Gastroesophageal sphincter (tissue), 4 donors: ENCODE measurements around the gene ZNF555. TPM values are rescaled to one million over a fixed set of nuclear protein-coding genes. Genes with fewer than 3 reads are reported as not detected.

Experiments used
- ATAC-seq: fragments of 150-250 bp; one replicate; pipeline ENCODE4 v1.9.1; 2016; ENCODE audit warnings: mild to moderate bottlenecking, moderate library complexity
- H3K27ac ChIP-seq, 4 donors: fragments of 200-600 bp; sonication (generic) in 3 of 4; 1 replicate in 3 of 4; 2 replicates in 1 of 4; pipeline ENCODE4 v1.5.1; 2016 to 2019
- H3K27me3 ChIP-seq: fragments of 200-600 bp; sonication (generic); one replicate; pipeline ENCODE4 v1.5.1; 2019
- H3K36me3 ChIP-seq, 2 donors: fragments of 200-600 bp; sonication (generic); one replicate each; pipeline ENCODE4 v1.5.1; 2019; ENCODE audit warnings: control low read depth in 1 of 2
- H3K4me1 ChIP-seq, 3 donors: fragments of 200-600 bp; sonication (generic); 1 replicate in 2 of 3; 2 replicates in 1 of 3; pipeline ENCODE4 v1.5.1; 2016 to 2019; ENCODE audit warnings: control low read depth in 2 of 3
- H3K4me3 ChIP-seq, 2 donors: fragments of 200-600 bp; sonication (generic); one replicate each; pipeline ENCODE4 v1.5.1; 2019; ENCODE audit warnings: mild to moderate bottlenecking in 1 of 2, moderate library complexity in 1 of 2
- H3K9me3 ChIP-seq, 3 donors: fragments of 200-600 bp; sonication (generic); one replicate each; pipeline ENCODE4 v1.5.1; 2017 to 2019; ENCODE audit warnings: control low read depth in 2 of 3
- CTCF ChIP-seq, 4 experiments: fragments of 200-600 bp in 2 of 4; fragments of 450-650 bp in 2 of 4; sonication (generic) in 1 of 4; IDR thresholded peaks; one replicate each; pipeline ENCODE4 v1.5.1; 2017 to 2019; ENCODE audit warnings: antibody characterized with exemption in 4 of 4, mild to moderate bottlenecking in 2 of 4, moderate library complexity in 2 of 4
- EP300 ChIP-seq: sonication (generic); formaldehyde crosslinking; IDR thresholded peaks from one replicate; pipeline ENCODE4 v1.6.1; 2017; ENCODE audit warnings: antibody characterized with exemption, mild to moderate bottlenecking
- POLR2A ChIP-seq, 2 donors: fragments of 450-650 bp; IDR thresholded peaks; one replicate each; pipeline ENCODE4 v1.6.1; 2017; ENCODE audit warnings: antibody characterized with exemption in 2 of 2, mild to moderate bottlenecking in 2 of 2, moderate library complexity in 1 of 2
- POLR2AphosphoS5 ChIP-seq: sonication (generic); formaldehyde crosslinking; IDR thresholded peaks from one replicate; pipeline ENCODE4 v1.6.1; 2017; ENCODE audit warnings: antibody characterized with exemption
- WGBS, 2 donors: methylation state at CpG; one replicate each; pipeline ENCODE4 v1.1.5; 2018; ENCODE audit warnings: low coverage in 1 of 2; 5-methylcytosine and 5-hydroxymethylcytosine counted together
- total RNA-seq, 4 donors: library from RNA; depleted of rRNA; stranded (reverse); fragments of >200 nt; gene quantifications; one replicate each; pipeline ENCODE4 v1.1.0, GENCODE V29; 2016

Gene ZNF555
- total RNA-seq, 4 donors from 2014 or later = 4.2 to 10.9 (median 7.6) TPM

- peak within 1 kb of the TSS in 3 of 4 donors; percentile 72 to 86 (median 78) for H3K27ac ChIP-seq
- ATAC-seq = peak; percentile 98
- peaks cover 0 to 27% of the 10 kb centered on the region in 2 donors for H3K36me3 ChIP-seq
- H3K4me1 ChIP-seq = peaks cover 0 to 14% (median 4%) of the 10 kb centered on the region in 3 donors
- peak; percentile 41 to 47 for TF ChIP-seq POLR2A (IDR thresholded peaks at IDR 0.05)
- TF ChIP-seq POLR2AphosphoS5 = peak; percentile 43
- TF ChIP-seq EP300 = no peak
- TF ChIP-seq CTCF (IDR thresholded peaks at IDR 0.05) = peak in 3 of 4 experiments; percentile 98 to 99 (median 98)
- WGBS, 2 donors = 0 to 11% methylated on average over 1 of the region's 64 CpGs
- no peaks in the 10 kb centered on the region for H3K9me3 ChIP-seq
- H3K4me3 ChIP-seq = peak within 1 kb of the TSS; percentile 63 to 98
- no peaks in the 10 kb centered on the region for H3K27me3 ChIP-seq
Measured at GRCh38 chr19:2819540-2820111, 21.6 kb upstream of the ZNF555 start, which contains the start of gene ZNF554. ZNF554 (plus strand) TSS chr19:2819868; CDS start chr19:2820072, 204 bp downstream.

- peak; percentile 18 for ATAC-seq
- Histone ChIP-seq H3K27ac (peak overlapping the region in 3 of 4 donors; percentile 72 to 86 (median 78)), H3K9me3 (no peaks in the 10 kb centered on the region), H3K27me3 (no peaks in the 10 kb centered on the region), H3K4me1 (peaks cover 0 to 14% (median 4%) of the 10 kb centered on the region in 3 donors), H3K36me3 (peaks cover 0 to 22% of the 10 kb centered on the region in 2 donors), H3K4me3 (peak overlapping the region; percentile 63 to 98)
- 10% methylated on average over 2 of the region's 36 CpGs; no CpG with 5 or more reads in 1 of the 2 donors for WGBS, 2 donors
- no peak for TF ChIP-seq EP300
- TF ChIP-seq POLR2A (IDR thresholded peaks at IDR 0.05) = no peak
- no peak for TF ChIP-seq CTCF (IDR thresholded peaks at IDR 0.05)
- TF ChIP-seq POLR2AphosphoS5 = no peak
Measured at GRCh38 chr19:2820112-2820702, 21.1 kb upstream of the ZNF555 start.

GRCh38 chr19:2822846-2823245, 18.4 kb upstream of the ZNF555 start:
- TF ChIP-seq EP300 (no peak), POLR2AphosphoS5 (no peak), CTCF (IDR thresholded peaks at IDR 0.05) (no peak), POLR2A (IDR thresholded peaks at IDR 0.05) (no peak)
- Histone ChIP-seq H3K4me1 (peaks cover 0 to 14% (median 4%) of the 10 kb centered on the region in 3 donors), H3K9me3 (no peaks in the 10 kb centered on the region), H3K36me3 (peaks cover 0 to 39% of the 10 kb centered on the region in 2 donors), H3K4me3 (no peak overlapping the region), H3K27ac (no peak overlapping the region), H3K27me3 (no peaks in the 10 kb centered on the region)
- ATAC-seq = no peak
- WGBS, 2 donors = 100% methylated on average over 1 of the region's 5 CpGs; no CpG with 5 or more reads in 1 of the 2 donors

GRCh38 chr19:2823646-2824045, 17.6 kb upstream of the ZNF555 start:
- no peak overlapping the region for H3K4me3 ChIP-seq
- 40% methylated on average over 1 of the region's 9 CpGs; no CpG with 5 or more reads in 1 of the 2 donors for WGBS, 2 donors
- H3K9me3 ChIP-seq = no peaks in the 10 kb centered on the region
- H3K36me3 ChIP-seq = peaks cover 0 to 47% of the 10 kb centered on the region in 2 donors
- no peak for TF ChIP-seq CTCF (IDR thresholded peaks at IDR 0.05)
- no peak for TF ChIP-seq EP300
- no peak for TF ChIP-seq POLR2AphosphoS5
- TF ChIP-seq POLR2A (IDR thresholded peaks at IDR 0.05) = no peak
- H3K27ac ChIP-seq = no peak overlapping the region
- peaks cover 0 to 14% (median 4%) of the 10 kb centered on the region in 3 donors for H3K4me1 ChIP-seq
- no peak for ATAC-seq
- H3K27me3 ChIP-seq = no peaks in the 10 kb centered on the region
